Left renal pelvis (tissue), 4 donors: Measurements from ENCODE around the gene RNF126. TPM values are rescaled to one million over a fixed set of nuclear protein-coding genes. Genes with fewer than 3 reads are reported as not detected.
"Not testable (repeated sequence)": the region's sequence is repeated elsewhere in the genome, so short reads cannot be mapped to it uniquely, and the experiment has no call there.

Experiments used
- DNase-seq, 4 donors: peaks; one replicate each; pipeline ENCODE4 v3.0.0-alpha.2; 2013; ENCODE audit warnings: low read depth in 4 of 4, low spot score in 3 of 4
- polyA plus RNA-seq, 4 donors: library from polyadenylated mRNA; unstranded; fragments of 120-200 nt; gene quantifications; one replicate each; pipeline ENCODE4 v1.2.1, GENCODE V29; 2013; ENCODE audit not compliant: insufficient read length in 4 of 4

Gene RNF126
- 10 to 100 TPM; 19.4 to 37.5 (median 20.5) TPM for polyA plus RNA-seq

DNA sequence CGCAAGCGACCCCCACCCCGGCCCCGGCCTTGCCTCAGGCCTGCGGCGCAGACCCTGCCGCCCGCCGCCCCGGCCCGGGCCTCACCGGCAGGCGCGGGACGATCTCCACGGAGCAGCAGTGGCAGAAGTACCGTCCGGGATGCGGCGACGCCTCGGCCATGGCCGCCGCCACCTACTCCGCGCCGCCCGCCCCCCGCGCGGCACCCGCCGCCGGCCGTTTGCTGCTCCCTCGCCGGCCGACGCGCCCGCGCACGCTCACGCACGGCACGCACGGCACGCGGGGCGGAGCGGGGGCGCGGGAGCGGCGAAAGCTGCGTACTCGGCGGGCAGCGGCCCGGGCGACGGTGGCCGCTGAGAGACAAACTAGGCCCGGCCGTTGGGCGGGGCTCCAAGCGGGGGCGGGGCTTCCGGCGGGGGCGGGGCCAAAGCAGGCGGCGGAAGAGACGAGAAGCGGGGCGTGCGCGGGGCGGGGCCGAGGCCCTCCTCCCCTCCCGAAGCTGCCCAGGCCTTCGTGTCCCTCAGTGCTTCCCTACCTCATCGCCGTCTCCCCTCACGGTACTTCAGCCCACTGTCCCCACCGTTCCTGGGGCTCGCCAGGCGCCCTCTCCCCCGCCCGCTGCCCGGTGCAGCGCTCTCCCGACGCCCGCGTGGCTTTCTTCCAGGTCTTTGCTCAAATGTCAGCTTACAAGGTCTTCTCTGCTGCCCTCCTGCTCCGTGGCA is at the start of gene RNF126:
RNF126 (minus strand) TSS at position 253 of the 720 bp plus-strand sequence; CDS start at position 160, 93 bp downstream.
- peak; percentile 52 to 80 (median 76) for DNase-seq

GRCh38 chr19:711254-711653 is 48.2 kb upstream of the RNF126 start:
- no peak for DNase-seq

DNA sequence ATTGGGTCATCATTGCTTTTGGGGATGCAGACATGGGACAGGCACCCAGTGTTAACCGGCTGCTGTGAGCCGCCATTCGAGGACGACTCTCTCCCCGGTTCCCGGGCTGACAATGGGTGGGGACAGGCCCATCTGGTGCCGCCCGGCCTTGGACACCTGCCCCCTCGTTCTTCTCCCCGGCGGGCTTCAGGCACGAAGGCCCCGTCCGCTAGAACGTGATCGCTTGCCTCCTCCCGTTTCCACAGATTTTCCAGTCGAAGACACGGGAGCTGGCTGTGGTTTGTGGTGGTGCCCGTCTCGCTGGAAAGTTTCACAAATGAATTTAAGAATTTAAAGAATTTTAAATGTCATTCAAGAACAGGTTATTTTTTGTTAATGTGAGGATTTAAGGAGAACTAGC is 47.8 kb upstream of the RNF126 start:
- DNase-seq: no peak

GRCh38 chr19:709965-710571 is 47.1 kb upstream of the RNF126 start:
- no peak for DNase-seq

DNA sequence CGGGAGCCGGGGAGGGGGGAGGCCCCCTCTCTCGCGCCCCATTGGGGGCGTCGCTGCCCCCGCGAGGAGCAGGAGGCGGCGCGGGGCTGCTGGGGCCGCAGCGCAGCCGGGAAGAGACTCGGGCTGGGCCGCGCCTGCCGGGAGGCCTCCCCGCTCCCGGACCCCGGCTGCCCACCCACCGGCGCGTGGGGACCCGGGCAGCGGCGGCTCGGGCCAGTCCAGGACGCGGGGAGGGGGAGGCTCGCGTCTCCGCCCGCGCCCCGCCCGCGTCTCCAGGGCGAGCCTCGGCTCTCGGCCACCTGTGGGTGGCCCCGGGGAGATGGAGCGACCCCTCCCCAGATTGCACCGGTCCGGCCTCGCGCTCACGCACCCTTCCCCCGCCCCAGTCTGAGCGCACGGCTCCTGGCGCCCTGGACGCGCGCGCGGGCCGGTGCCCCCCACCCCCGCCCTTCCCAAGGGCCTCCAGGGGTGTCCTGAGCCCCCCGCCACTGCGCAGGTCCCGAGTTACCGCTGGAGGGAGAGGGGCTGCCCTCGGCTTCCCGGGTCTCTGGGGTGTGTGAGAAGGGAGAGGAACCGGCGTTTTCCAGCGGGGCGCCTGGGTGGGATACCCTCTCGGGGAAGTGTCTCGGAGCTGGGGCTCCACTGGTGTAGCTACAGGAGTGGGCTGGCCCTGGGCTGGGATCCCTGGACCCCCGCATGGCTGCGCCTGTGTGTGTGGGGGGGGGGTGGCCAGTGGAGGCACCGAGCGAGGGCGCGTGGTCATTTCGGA is 46.4 kb upstream of the RNF126 start:
- no peak for DNase-seq

DNA sequence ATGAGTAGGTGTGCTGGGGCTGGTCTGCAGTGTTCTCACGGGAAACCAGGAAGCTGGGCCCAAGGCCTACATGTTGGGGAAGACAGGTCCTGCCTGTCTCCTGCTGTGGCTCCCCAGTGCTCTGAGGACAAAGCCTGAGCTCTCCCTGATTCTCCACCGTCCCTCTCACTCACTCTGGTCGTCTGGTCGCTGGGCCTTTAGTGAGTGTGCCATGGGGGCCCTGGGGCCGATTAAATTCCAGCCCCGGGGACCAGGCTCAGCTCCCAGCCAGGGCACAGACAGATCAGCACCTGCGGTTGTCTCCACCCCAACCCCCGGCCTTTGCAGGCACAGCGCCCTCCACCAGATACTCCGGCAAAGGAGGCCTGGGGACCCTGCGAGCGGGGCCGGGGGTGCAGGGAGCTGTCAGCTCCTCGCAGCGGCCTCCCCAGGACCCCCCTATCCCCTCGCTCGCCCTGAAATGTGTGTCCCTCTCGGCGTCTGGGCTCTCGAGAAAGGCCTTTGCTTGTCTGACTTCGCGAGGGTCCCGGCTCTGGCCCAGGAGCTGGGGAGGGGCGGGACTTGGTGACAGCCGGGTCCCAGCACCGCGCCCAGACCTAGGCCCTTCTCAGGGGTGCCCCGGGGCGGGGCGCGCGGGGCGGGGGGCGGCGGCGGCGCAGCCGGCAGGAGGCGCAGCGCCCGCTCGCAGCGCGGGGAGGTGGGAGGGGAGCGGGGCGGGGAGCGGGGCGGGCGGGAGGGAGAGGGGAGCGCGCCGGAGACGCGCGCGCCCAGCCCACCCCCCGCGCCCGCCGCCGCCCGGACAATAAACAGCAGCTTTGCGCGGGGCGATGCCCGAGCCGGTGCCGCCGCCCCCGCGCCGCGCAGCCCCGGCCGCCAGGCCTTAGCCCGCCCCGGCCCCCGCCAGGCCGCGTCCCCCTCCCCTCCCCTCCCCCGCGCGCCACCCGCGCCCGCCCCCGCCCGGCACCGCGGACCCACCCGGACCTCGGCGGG is 45.4 kb upstream of the RNF126 start, which contains the start of gene PALM:
PALM (plus strand) TSS at position 782 of the 990 bp plus-strand sequence. CDS start 212 bp downstream, outside the sequence.
- DNase-seq: no peak

DNA sequence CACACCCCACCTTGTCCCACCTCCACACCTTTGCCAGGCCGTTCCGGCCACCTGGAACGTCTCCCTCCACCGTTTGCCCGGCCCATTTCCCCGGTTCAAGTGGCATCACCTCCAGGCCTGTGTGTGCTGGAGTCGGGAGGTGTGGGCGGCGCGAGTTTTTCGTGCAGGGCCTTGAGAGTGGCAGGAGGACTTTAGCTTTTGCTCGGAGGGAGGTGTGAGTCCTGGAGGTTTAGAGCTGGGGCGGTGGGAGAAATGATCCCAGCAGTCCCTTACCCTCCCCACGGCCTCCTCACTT is 41.4 kb upstream of the RNF126 start:
- no peak for DNase-seq

DNA sequence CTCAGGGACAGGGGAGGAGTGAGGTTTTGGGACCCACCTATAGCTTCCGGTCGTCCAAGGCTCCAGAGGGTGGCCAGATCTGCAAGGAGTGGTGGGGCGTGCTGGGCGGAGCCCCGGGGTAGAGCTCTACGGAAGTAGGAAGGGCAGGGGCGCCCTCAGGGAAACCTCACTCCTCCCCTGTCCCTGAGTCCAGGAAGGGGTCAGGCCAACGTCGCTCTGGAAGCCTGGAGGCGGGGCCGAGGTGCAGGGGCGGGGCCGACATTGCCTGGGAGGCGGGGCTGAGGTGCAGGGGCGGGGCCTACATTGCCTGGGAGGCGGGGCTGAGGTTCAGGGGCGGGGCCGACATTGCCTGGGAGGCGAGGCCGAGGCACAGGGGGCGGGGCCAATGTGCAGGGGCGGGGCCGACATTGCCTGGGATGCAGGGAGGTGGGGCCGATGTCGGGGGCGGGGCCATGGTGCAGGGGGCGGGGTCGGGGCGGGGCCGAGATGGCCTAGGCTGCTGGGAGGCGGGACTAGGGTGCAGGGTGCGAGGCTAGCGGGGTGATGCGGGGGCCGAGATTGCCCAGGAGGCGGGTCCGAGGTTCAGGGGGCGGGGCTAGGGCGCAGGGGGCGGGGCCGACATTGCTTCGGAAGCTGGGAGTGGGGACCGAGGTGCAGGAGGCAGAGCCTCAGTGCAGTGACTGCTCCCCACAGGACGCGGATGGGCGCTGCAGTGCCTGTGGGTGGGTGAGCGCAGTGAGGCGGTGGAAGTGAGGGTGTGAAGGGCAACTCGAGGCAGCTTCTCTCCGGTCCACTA is 40.8 kb upstream of the RNF126 start:
- DNase-seq: no peak

- no peak for DNase-seq
Measured at GRCh38 chr19:703329-703650, 40.3 kb upstream of the RNF126 start.

- DNase-seq: not testable (repeated sequence)
Measured at GRCh38 chr19:702847-703246, 39.8 kb upstream of the RNF126 start.

DNA sequence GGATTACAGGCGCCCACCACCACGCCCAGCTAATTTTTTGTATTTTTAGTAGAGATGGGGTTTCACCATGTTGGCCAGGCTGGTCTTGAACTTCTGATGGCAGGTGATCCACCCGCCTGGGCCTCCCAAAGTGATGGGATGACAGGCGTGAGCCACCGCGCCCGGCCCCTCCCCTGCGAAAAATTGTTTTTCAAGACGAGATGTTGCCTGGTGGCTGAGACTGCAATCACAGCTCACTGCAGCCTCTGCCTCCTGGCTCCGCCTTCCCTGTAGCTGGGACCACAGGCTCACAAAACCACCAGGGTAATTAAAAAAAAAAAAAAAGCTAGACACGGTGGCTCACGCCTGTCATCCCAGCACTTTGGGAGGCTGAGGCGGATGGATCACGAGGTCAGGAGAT is 36.9 kb upstream of the RNF126 start:
- not testable (repeated sequence) for DNase-seq

DNA sequence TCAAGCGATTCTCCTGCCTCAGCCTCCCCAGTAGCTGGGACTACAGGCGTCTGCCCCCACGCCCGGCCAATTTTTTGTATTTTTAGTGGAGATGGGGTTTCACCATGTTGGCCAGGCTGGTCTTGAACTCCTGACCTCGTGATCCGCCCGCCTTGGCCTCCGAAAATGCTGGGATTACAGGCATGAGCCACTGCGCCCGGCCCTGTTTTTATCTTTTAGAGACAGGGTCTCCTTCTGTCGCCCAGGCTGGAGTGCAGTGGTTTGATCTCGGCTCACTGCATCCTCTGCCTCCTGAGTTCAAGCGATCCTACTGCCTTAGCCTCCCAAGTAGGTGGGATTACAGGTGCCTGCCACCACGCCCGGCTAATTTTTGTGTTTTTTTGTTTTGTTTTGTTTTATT is 35.5 kb upstream of the RNF126 start:
- DNase-seq: not testable (repeated sequence)

- DNase-seq: no peak
Measured at GRCh38 chr19:695352-695949, 32.4 kb upstream of the RNF126 start, which contains the start of gene PRSS57. PRSS57 (minus strand) TSS chr19:695452; CDS start chr19:695430, 22 bp downstream.

DNA sequence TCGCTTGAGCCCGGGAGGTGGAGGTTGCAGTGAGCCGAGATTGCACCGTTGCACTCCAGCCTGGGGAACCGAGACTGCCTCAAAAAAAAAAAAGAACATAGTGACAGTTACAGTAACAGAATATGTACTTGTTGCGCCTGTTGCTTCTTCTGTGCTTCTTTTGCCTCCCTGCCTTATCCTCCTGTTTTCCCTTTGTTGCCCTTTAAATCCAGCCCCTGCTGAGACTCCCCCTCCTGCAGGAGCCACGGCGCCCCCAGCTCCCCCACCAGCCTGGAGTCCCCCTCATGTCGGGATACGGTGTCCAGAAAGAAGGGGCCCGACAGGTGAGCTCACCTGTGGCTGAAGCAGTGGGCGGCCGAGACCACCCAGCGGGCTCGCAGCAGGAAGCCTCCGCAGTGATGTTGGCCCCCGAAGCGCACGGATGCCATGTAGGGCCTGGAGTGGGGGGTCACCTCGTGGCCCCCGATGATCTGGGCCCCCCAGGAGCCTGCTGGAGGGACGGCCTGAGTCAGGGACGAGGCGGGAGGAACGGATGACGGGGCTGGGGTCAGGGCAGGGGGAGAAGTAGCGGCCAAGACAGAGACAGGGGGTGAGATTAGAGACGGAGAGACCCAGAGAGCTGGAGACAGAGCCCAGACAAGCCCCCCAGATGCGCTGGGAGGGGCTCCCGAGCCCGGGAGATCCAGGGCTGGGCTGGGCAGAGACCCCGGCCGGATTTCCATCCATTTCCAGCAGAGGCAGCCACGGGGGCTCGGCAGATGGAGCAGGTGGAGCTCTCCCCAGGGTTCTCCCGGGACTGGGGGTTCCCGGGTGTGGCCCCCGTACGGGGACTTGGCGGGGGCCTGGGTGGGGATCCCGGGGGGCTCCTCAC is 31.7 kb upstream of the RNF126 start:
- no peak for DNase-seq

DNA sequence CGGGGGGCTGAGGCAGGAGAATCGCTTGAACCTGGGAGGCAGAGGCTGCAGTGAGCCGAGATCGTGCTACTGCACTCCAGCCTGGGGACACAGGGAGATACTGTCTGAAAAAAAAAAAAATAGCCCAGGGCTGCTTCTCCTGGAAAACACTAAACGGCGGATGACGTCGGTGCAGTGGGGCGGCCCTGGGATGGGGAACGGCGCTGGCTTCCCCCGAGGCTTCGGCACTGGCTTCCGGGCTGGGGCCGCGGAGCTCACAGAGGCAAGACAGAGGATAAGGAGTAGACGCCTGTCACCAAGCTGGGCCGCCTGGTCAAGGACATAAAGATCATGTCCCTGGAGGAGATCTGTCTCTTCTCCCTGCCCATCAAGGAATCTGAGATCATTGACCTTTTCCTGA is 27.2 kb upstream of the RNF126 start:
- no peak for DNase-seq

DNA sequence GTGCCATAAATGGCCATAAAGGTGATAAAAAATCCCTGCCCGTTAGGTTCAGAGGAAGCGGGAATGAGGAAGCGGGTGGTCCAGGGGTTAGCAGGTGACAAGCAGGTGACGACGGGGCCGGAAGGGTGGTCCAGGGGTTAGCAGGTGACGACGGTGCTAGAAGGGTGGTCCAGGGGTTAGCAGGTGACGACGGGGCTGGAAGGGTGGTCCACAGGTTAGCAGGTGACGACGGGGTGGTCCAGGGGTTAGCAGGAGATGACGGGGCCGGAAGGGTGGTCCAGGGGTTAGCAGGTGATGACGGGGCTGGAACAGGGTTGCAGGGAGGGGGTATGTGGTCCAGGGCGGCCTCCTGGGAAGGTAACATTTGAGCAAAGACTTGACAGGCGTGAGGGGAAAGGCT is 26.0 kb upstream of the RNF126 start:
- DNase-seq: no peak

DNA sequence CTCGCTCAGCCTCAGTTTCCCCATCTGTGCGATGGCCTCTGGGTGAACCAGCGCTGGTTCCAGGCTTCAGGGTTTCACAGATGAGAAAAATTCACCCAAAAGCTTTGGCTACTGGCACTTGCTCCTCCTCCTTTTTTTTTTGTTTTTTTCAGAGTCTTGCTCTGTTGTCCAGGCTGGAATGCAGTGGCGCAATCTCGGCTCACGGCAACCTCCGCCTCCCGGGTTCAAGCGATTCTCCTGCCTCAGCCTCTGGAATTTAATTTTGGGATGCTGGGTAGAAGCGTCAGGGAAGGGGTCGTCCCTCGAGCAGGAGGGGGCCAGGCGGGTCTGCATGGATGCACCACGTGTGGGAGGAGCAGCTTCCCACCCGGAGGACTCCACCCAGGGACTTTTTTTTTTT is 25.2 kb upstream of the RNF126 start:
- DNase-seq: no peak

- no peak for DNase-seq
Measured at GRCh38 chr19:687569-688166, 24.7 kb upstream of the RNF126 start.
